ENCODE data around the gene GPER1.
"Not testable (repeated sequence)": the region's sequence is repeated elsewhere in the genome, so short reads cannot be mapped to it uniquely, and the experiment has no call there.

DNA sequence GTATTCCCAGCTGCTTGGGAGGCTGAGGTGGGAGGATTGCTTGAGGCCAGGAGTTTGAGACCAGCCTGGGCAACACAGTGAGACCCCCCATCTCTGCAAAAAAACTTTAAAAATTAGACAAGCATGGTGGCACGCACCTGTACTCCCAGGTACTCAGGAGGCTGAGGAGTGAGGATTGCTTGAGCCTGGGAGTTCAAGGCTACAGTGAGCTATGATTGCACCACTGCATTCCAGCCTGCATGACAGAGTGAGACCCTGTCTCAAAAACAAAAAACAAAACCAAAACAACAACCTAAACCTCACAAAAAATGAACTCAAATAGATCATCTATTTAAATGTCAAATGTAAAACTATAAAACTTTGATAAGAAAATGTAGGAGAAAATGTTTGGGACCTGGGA is 47.7 kb upstream of the GPER1 start:
- TF ChIP-seq, protein P1, sequence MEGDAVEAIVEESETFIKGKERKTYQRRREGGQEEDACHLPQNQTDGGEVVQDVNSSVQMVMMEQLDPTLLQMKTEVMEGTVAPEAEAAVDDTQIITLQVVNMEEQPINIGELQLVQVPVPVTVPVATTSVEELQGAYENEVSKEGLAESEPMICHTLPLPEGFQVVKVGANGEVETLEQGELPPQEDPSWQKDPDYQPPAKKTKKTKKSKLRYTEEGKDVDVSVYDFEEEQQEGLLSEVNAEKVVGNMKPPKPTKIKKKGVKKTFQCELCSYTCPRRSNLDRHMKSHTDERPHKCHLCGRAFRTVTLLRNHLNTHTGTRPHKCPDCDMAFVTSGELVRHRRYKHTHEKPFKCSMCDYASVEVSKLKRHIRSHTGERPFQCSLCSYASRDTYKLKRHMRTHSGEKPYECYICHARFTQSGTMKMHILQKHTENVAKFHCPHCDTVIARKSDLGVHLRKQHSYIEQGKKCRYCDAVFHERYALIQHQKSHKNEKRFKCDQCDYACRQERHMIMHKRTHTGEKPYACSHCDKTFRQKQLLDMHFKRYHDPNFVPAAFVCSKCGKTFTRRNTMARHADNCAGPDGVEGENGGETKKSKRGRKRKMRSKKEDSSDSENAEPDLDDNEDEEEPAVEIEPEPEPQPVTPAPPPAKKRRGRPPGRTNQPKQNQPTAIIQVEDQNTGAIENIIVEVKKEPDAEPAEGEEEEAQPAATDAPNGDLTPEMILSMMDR (IDR thresholded peaks at IDR 0.05), result not testable (repeated sequence)
- TF ChIP-seq POLR2AphosphoS5 (IDR thresholded peaks at IDR 0.05; ENCODE audit: low read depth, low read length), result not testable (repeated sequence)

Measured in Panc1 (cell line).